Colonic mucosa (tissue), 4 donors: ENCODE measurements around the gene CRYGB. TPM values are rescaled to one million over a fixed set of nuclear protein-coding genes. Genes with fewer than 3 reads are reported as not detected.
"Not testable (repeated sequence)": the region's sequence is repeated elsewhere in the genome, so short reads cannot be mapped to it uniquely, and the experiment has no call there.

Source experiments
- DNase-seq: peaks from one replicate; pipeline ENCODE4 v3.0.0-alpha.2; 2020
- H3K27ac ChIP-seq: fragments of 200-600 bp; one replicate; pipeline ENCODE4 v1.8.0; 2021
- H3K27me3 ChIP-seq: fragments of 200-600 bp; one replicate; pipeline ENCODE4 v1.8.0; 2021
- H3K36me3 ChIP-seq: fragments of 200-600 bp; one replicate; pipeline ENCODE4 v1.8.0; 2021
- H3K4me1 ChIP-seq: fragments of 200-600 bp; one replicate; pipeline ENCODE4 v1.8.0; 2021; ENCODE audit warnings: mild to moderate bottlenecking
- H3K4me3 ChIP-seq: fragments of 200-600 bp; one replicate; pipeline ENCODE4 v1.8.0; 2021
- H3K9ac ChIP-seq, 2 donors: one replicate each; pipeline ENCODE4 v1.7.0; 2013; ENCODE audit warnings: control low read depth in 2 of 2, low read depth in 2 of 2, low read length in 2 of 2
- H3K9me3 ChIP-seq: fragments of 200-600 bp; one replicate; pipeline ENCODE4 v1.8.0; 2021
- CTCF ChIP-seq: fragments of 200-600 bp; IDR thresholded peaks from one replicate; pipeline ENCODE4 v1.8.0; 2022; ENCODE audit warnings: antibody characterized with exemption, mild to moderate bottlenecking
- intact Hi-C: fragments of 100-400 bp; cut with DNase I; formaldehyde crosslinking; loops from one replicate; pipeline ENCODE4 v1.14.1; 2022
- total RNA-seq, 2 donors: library from RNA; stranded (reverse); fragmentation: NEBNext Ultra II Directional in 1 of 2; extraction: Animal tissue kit (Norgen Biotek cat#: 25700) in 1 of 2; gene quantifications; one replicate each; pipeline ENCODE4 v1.2.1, GENCODE V29; 2021
- donor health status: healthy.
- donor health status: DM: no; HTN: no; CAD: no.
- donor health status: DM: no; HTN: no; CAD: no.

CRYGB gene
- total RNA-seq, 2 donors from 2014 or later, result not detected

DNA sequence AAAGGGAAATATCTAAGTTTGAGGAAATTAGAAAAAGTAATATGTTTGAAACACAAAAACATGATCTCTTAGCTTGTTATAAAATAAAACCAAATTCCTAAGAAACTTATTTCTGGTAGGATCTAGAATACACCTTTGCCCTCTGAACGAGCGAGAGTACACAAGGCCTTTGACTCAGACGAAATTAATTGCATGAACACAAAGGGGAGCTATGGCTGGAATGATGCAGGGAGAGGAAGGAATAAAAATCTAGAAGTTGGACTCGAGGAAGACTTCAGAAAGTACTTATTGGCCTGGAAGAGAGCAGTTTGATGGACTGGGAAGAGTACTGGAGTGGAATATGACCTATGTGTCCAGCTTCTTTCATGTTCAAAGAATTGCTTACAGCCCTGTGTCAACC lies 20.7 kb downstream of the CRYGB start:
- no peak overlapping the region for H3K27ac ChIP-seq
- H3K36me3 ChIP-seq, result no peaks in the 10 kb centered on the region
- TF ChIP-seq CTCF, result no peak
- intact Hi-C loops, result no loop called here
- no peaks in the 10 kb centered on the region for H3K4me1 ChIP-seq
- H3K4me3 ChIP-seq, result no peak overlapping the region
- no peaks in the 10 kb centered on the region for H3K9me3 ChIP-seq
- no peak for DNase-seq
- H3K27me3 ChIP-seq, result peaks cover 9% of the 10 kb centered on the region
- H3K9ac ChIP-seq, result no peak overlapping the region

GRCh38 chr2:208124013-208124715 lies 21.8 kb downstream of the CRYGB start, which contains the start of gene CRYGD:
Gene CRYGD (minus strand): TSS chr2:208124524. CDS start chr2:208124473, 51 bp downstream.
- H3K9me3 ChIP-seq, H3K27ac ChIP-seq, H3K36me3 ChIP-seq, H3K4me3 ChIP-seq, H3K27me3 ChIP-seq, intact Hi-C loops, DNase-seq, H3K9ac ChIP-seq, H3K4me1 ChIP-seq: not testable (repeated sequence)

GRCh38 chr2:208122248-208122647 lies 23.7 kb downstream of the CRYGB start:
- Histone ChIP-seq H3K9me3 (no peaks in the 10 kb centered on the region), H3K9ac (no peak overlapping the region), H3K27ac (no peak overlapping the region), H3K27me3 (peaks cover 9% of the 10 kb centered on the region), H3K4me1 (no peaks in the 10 kb centered on the region), H3K4me3 (no peak overlapping the region), H3K36me3 (no peaks in the 10 kb centered on the region)
- TF ChIP-seq CTCF, result no peak
- intact Hi-C loops, result no loop called here
- no peak for DNase-seq

GRCh38 chr2:208118918-208119317 lies 27.0 kb downstream of the CRYGB start:
- Histone ChIP-seq H3K27me3 (peaks cover 5% of the 10 kb centered on the region), H3K4me3 (no peak overlapping the region), H3K9me3 (no peaks in the 10 kb centered on the region), H3K9ac (no peak overlapping the region), H3K4me1 (no peaks in the 10 kb centered on the region), H3K36me3 (no peaks in the 10 kb centered on the region), H3K27ac (no peak overlapping the region)
- intact Hi-C loops, result no loop called here
- no peak for DNase-seq
- TF ChIP-seq CTCF, result no peak

DNA sequence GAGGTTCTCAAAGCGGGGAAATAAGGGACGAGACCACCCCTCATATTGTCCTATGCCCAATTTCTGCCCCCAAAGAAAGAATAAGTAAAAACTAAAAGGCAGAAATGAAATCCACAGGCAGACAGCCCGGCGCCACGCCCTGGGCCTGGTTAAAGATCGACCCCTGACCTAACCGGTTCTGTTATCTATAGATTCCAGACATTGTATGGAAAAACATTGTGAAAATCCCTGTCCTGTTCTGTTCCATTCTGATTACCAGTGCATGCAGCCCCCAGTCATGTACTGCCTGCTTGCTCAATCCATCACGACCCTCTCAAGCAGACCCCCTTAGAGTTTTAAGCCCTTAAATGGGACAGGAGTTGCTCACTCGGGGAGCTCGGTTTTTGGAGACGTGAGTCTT lies 28.6 kb downstream of the CRYGB start:
- intact Hi-C loops, H3K36me3 ChIP-seq, H3K4me1 ChIP-seq, H3K4me3 ChIP-seq, H3K27ac ChIP-seq, H3K9me3 ChIP-seq, H3K27me3 ChIP-seq, H3K9ac ChIP-seq, DNase-seq: not testable (repeated sequence)

GRCh38 chr2:208112969-208113368 lies 33.0 kb downstream of the CRYGB start:
- Histone ChIP-seq H3K27ac (no peak overlapping the region), H3K9me3 (no peaks in the 10 kb centered on the region), H3K9ac (no peak overlapping the region), H3K36me3 (no peaks in the 10 kb centered on the region), H3K27me3 (no peaks in the 10 kb centered on the region), H3K4me3 (no peak overlapping the region), H3K4me1 (no peaks in the 10 kb centered on the region)
- DNase-seq, result no peak
- intact Hi-C loops, result no loop called here
- TF ChIP-seq CTCF, result no peak

- H3K27ac ChIP-seq, DNase-seq, H3K4me1 ChIP-seq, H3K9ac ChIP-seq, H3K4me3 ChIP-seq, H3K36me3 ChIP-seq, H3K9me3 ChIP-seq, intact Hi-C loops, H3K27me3 ChIP-seq: not testable (repeated sequence)
Measured at GRCh38 chr2:208112273-208112745, 33.6 kb downstream of the CRYGB start.
